ENCODE results near the gene NDNF. TPM values are rescaled to one million over a fixed set of nuclear protein-coding genes. Genes with fewer than 3 reads are reported as not detected.

NDNF gene
- polyA plus RNA-seq, 1 of the 3 experiments (the other 2 are of a cell fraction) = not detected

- no peak overlapping the region for H3K4me2 ChIP-seq
- H3K4me3 ChIP-seq (ENCODE audit: low read depth in 2 of 2, low read length in 1 of 2) = no peak overlapping the region
- H4K20me1 ChIP-seq (ENCODE audit: insufficient read depth) = no peaks in the 10 kb centered on the region
- no peaks in the 10 kb centered on the region for H3K9me3 ChIP-seq
- no peak overlapping the region for H3K9ac ChIP-seq
- H3K9me2 ChIP-seq = no peaks in the 10 kb centered on the region
- no peaks in the 10 kb centered on the region for H3K79me2 ChIP-seq (ENCODE audit: insufficient read depth)
- TF ChIP-seq YY1 (IDR thresholded peaks at IDR 0.05; ENCODE audit: low read depth) = no peak
- TF ChIP-seq USF2 (IDR thresholded peaks at IDR 0.05; ENCODE audit: borderline replicate concordance, low read depth, low read length) = no peak
- no peak for TF ChIP-seq CTCF (IDR thresholded peaks at IDR 0.05)
- TF ChIP-seq EP300 (IDR thresholded peaks at IDR 0.05; ENCODE audit: borderline replicate concordance in 1 of 2, low read depth in 1 of 2, low read length in 1 of 2) = no peak
- no peak for TF ChIP-seq REST (IDR thresholded peaks at IDR 0.05; ENCODE audit: low read depth, low read length)
- no peak for TF ChIP-seq SIN3A (IDR thresholded peaks at IDR 0.05; ENCODE audit: borderline replicate concordance, low read depth, low read length)
- TF ChIP-seq EZH2phosphoT487 (IDR thresholded peaks at IDR 0.05; ENCODE audit: borderline replicate concordance, low read depth) = no peak
- TF ChIP-seq CHD2 (IDR thresholded peaks at IDR 0.05; ENCODE audit: low read length, partially characterized antibody) = no peak
- TF ChIP-seq TAF1 (IDR thresholded peaks at IDR 0.05; ENCODE audit: borderline replicate concordance, low read depth, low read length) = no peak
- no peak for TF ChIP-seq FOSL2 (IDR thresholded peaks at IDR 0.05; ENCODE audit: borderline replicate concordance, low read depth)
- no peak for TF ChIP-seq NFIC (IDR thresholded peaks at IDR 0.05; ENCODE audit: borderline replicate concordance)
- TF ChIP-seq GABPA (IDR thresholded peaks at IDR 0.05; ENCODE audit: low read depth) = no peak
- no peak for TF ChIP-seq MEF2A (IDR thresholded peaks at IDR 0.05; ENCODE audit: borderline replicate concordance, low read depth)
- TF ChIP-seq RAD21 (IDR thresholded peaks at IDR 0.05; ENCODE audit: low read length) = no peak
- no peak for TF ChIP-seq ZBTB33 (IDR thresholded peaks at IDR 0.05; ENCODE audit: borderline replicate concordance, low read depth)
- TF ChIP-seq TCF12 (IDR thresholded peaks at IDR 0.05) = no peak
- no peak for TF ChIP-seq FOXJ3 (CRISPR knock-in tag; IDR thresholded peaks at IDR 0.05)
- no peak for TF ChIP-seq IRF3 (IDR thresholded peaks at IDR 0.05; ENCODE audit: low read depth, low read length)
- no peak for TF ChIP-seq POLR2AphosphoS5 (IDR thresholded peaks at IDR 0.05; ENCODE audit: low read depth, low read length)
- H3K36me3 ChIP-seq (replicated peaks in 1 of 2; ENCODE audit: control insufficient read depth in 1 of 2, insufficient read depth in 2 of 2, low read length in 1 of 2) = no peaks in the 10 kb centered on the region
- no peak for DNase-seq
- H3K27me3 ChIP-seq (ENCODE audit: insufficient read depth) = no peaks in the 10 kb centered on the region; the same call in 1 of the 2 replicates
- no peak overlapping the region for H2AFZ ChIP-seq (ENCODE audit: low read depth)
- ChIA-PET CTCF (no interaction called here), POLR2A (no interaction called here)
- H3K27ac ChIP-seq (ENCODE audit: low read depth in 2 of 2, low read length in 1 of 2) = no peak overlapping the region
- 71% methylated on average over 3 of the region's 3 CpGs for WGBS (ENCODE audit: low lambda C conversion rate)
- peaks cover 0 to 5% of the 10 kb centered on the region in 2 experiments; a peak in 2 of 4 replicates for H3K4me1 ChIP-seq (ENCODE audit: control insufficient read depth in 1 of 2, insufficient read depth in 2 of 2, low read depth in 1 of 2, low read length in 1 of 2)
- no peaks in the 10 kb centered on the region for H3F3A ChIP-seq (replicated peaks; ENCODE audit: insufficient read depth)
These were observed 16.3 kb downstream of the NDNF start for GRCh38 chr4:121056066-121056465.
